ENCODE data around the gene GABRG3. TPM values are rescaled to one million over a fixed set of nuclear protein-coding genes. Genes with fewer than 3 reads are reported as not detected.

The GABRG3 gene
- total and polyA plus RNA-seq, 3 donors from 2014 or later: 3.7 to 13.4 (median 6.9) TPM

GRCh38 chr15:27249760-27250109 is 278.8 kb downstream of the GABRG3 start:
- Histone ChIP-seq H3K36me3 (ENCODE audit: low read depth, missing control alignments) (no peaks in the 10 kb centered on the region), H3K4me1 (no peaks in the 10 kb centered on the region), H3K27me3 (no peaks in the 10 kb centered on the region), H3K4me3 (no peak overlapping the region), H3K9me3 (no peaks in the 10 kb centered on the region), H3K27ac (no peak overlapping the region)
- intact Hi-C loops (cut with DNase I; ENCODE audit: low total_unique reads): no loop called here
- TF ChIP-seq CTCF (IDR thresholded peaks at IDR 0.05) (no peak), POLR2A (IDR thresholded peaks at IDR 0.05) (no peak)
- 82 to 90% methylated on average over 3 of the region's 3 CpGs for WGBS, 2 donors
- DNase-seq: no peak

GRCh38 chr15:27250223-27250622 is 279.2 kb downstream of the GABRG3 start:
- Histone ChIP-seq H3K4me1 (no peaks in the 10 kb centered on the region), H3K27ac (no peak overlapping the region), H3K9me3 (no peaks in the 10 kb centered on the region), H3K4me3 (no peak overlapping the region), H3K36me3 (ENCODE audit: low read depth, missing control alignments) (no peaks in the 10 kb centered on the region), H3K27me3 (no peaks in the 10 kb centered on the region)
- WGBS, 2 donors: 78 to 94% methylated on average over 6 of the region's 6 CpGs
- TF ChIP-seq CTCF (IDR thresholded peaks at IDR 0.05): no peak
- TF ChIP-seq POLR2A (IDR thresholded peaks at IDR 0.05): no peak
- intact Hi-C loops (cut with DNase I; ENCODE audit: low total_unique reads): no loop called here
- DNase-seq: no peak

- no peak for TF ChIP-seq CTCF (IDR thresholded peaks at IDR 0.05)
- TF ChIP-seq POLR2A (IDR thresholded peaks at IDR 0.05): no peak
- Histone ChIP-seq H3K9me3 (no peaks in the 10 kb centered on the region), H3K27ac (no peak overlapping the region), H3K4me1 (no peaks in the 10 kb centered on the region), H3K4me3 (no peak overlapping the region), H3K36me3 (ENCODE audit: low read depth, missing control alignments) (no peaks in the 10 kb centered on the region), H3K27me3 (no peaks in the 10 kb centered on the region)
- intact Hi-C loops (cut with DNase I; ENCODE audit: low total_unique reads): no loop called here
- no peak for DNase-seq
- WGBS, 2 donors: 59 to 62% methylated on average over 9 of the region's 9 CpGs
Measured at GRCh38 chr15:27254055-27254454, 283.1 kb downstream of the GABRG3 start.

GRCh38 chr15:27254801-27255200 is 283.8 kb downstream of the GABRG3 start:
- H3K36me3 ChIP-seq (ENCODE audit: low read depth, missing control alignments): no peaks in the 10 kb centered on the region
- intact Hi-C loops (cut with DNase I; ENCODE audit: low total_unique reads): no loop called here
- DNase-seq: no peak
- H3K4me1 ChIP-seq: no peaks in the 10 kb centered on the region
- no peaks in the 10 kb centered on the region for H3K27me3 ChIP-seq
- no peak overlapping the region for H3K27ac ChIP-seq
- 67 to 86% methylated on average over 2 to 3 of the region's 3 CpGs for WGBS, 2 donors
- H3K9me3 ChIP-seq: no peaks in the 10 kb centered on the region
- H3K4me3 ChIP-seq: no peak overlapping the region
- TF ChIP-seq POLR2A (IDR thresholded peaks at IDR 0.05) (no peak), CTCF (IDR thresholded peaks at IDR 0.05) (no peak)

- no peaks in the 10 kb centered on the region for H3K9me3 ChIP-seq
- TF ChIP-seq POLR2A (IDR thresholded peaks at IDR 0.05): no peak
- TF ChIP-seq CTCF (IDR thresholded peaks at IDR 0.05): no peak
- no peaks in the 10 kb centered on the region for H3K36me3 ChIP-seq (ENCODE audit: low read depth, missing control alignments)
- WGBS, 2 donors: 75 to 90% methylated on average over 5 of the region's 5 CpGs
- no peaks in the 10 kb centered on the region for H3K4me1 ChIP-seq
- H3K4me3 ChIP-seq: no peak overlapping the region
- H3K27ac ChIP-seq: no peak overlapping the region
- intact Hi-C loops (cut with DNase I; ENCODE audit: low total_unique reads): no loop called here
- H3K27me3 ChIP-seq: no peaks in the 10 kb centered on the region
- no peak for DNase-seq
Measured at GRCh38 chr15:27256446-27256845, 285.5 kb downstream of the GABRG3 start.
